Body of pancreas (tissue), 4 donors: Measurements from ENCODE around the gene ARHGAP29. TPM values are rescaled to one million over a fixed set of nuclear protein-coding genes. Genes with fewer than 3 reads are reported as not detected.

Experiments
- ATAC-seq: fragments of 150-250 bp; one replicate; pipeline ENCODE4 v1.9.1; 2016
- DNase-seq, 4 donors: peaks; one replicate each; pipeline ENCODE4 v3.0.0-alpha.2; 2019
- H3K27ac ChIP-seq, 4 donors: fragments of 200-600 bp; sonication (generic); 1 replicate in 3 of 4; 2 replicates in 1 of 4; pipeline versions ENCODE4 v1.5.1 to v1.6.1; 2016 to 2019; ENCODE audit warnings: mild to moderate bottlenecking in 1 of 4, mixed read lengths in 1 of 4, moderate library complexity in 1 of 4
- H3K27me3 ChIP-seq, 2 donors: fragments of 200-600 bp; sonication (generic); one replicate each; pipeline ENCODE4 v1.6.0; 2016; ENCODE audit warnings: mild to moderate bottlenecking in 1 of 2
- H3K36me3 ChIP-seq, 2 donors: fragments of 200-600 bp; sonication (generic); replicated peaks in 1 of 2; 2 replicates each; pipeline ENCODE4 v1.5.1; 2016; ENCODE audit warnings: low read depth in 2 of 2; ENCODE audit not compliant: insufficient read depth in 1 of 2
- H3K4me1 ChIP-seq: fragments of 200-600 bp; sonication (generic); one replicate; pipeline ENCODE4 v1.6.0; 2016
- H3K4me3 ChIP-seq, 2 donors: fragments of 200-600 bp; sonication (generic); 1 replicate in 1 of 2; 2 replicates in 1 of 2; pipeline ENCODE4 v1.5.1; 2016 to 2019
- H3K9me3 ChIP-seq, 3 donors: fragments of 200-600 bp; sonication (generic); 1 replicate in 2 of 3; 2 replicates in 1 of 3; pipeline ENCODE4 v1.5.1; 2016
- CTCF ChIP-seq, 7 experiments: fragments of 450-650 bp in 4 of 7; fragments of 200-600 bp in 3 of 7; sonication (generic) in 3 of 7; IDR thresholded peaks; one replicate each; pipeline ENCODE4 v1.5.1; 2016 to 2019; ENCODE audit warnings: antibody characterized with exemption in 7 of 7
- POLR2A ChIP-seq, 3 donors: fragments of 450-650 bp; IDR thresholded peaks; one replicate each; pipeline ENCODE4 v1.6.1; 2016; ENCODE audit warnings: antibody characterized with exemption in 3 of 3, mild to moderate bottlenecking in 2 of 3
- WGBS, 2 donors: methylation state at CpG; one replicate each; pipeline ENCODE4 v1.1.5; 2017; 5-methylcytosine and 5-hydroxymethylcytosine counted together
- intact Hi-C: fragments of 100-400 bp; cut with DNase I; formaldehyde crosslinking; loops from one replicate; pipeline ENCODE4 v1.15.1; 2023
- total RNA-seq, 2 donors: library from RNA; depleted of rRNA; stranded (reverse); fragments of >200 nt; gene quantifications; one replicate each; pipeline ENCODE4 v1.1.0, GENCODE V29; 2016

ARHGAP29 gene
- total RNA-seq, 2 donors from 2014 or later: 20.1 to 22.8 TPM

GRCh38 chr1:94272388-94272787, 35.0 kb upstream of the ARHGAP29 start:
- peak in 1 of 4 donors; percentile 13 for DNase-seq
- Histone ChIP-seq H3K36me3 (no peaks in the 10 kb centered on the region), H3K4me1 (no peaks in the 10 kb centered on the region), H3K9me3 (no peaks in the 10 kb centered on the region), H3K4me3 (no peak overlapping the region), H3K27ac (no peak overlapping the region), H3K27me3 (no peaks in the 10 kb centered on the region)
- intact Hi-C loops: no loop called here
- ATAC-seq: no peak
- TF ChIP-seq POLR2A (IDR thresholded peaks at IDR 0.05): no peak
- no peak for TF ChIP-seq CTCF (IDR thresholded peaks at IDR 0.05)
- 65 to 76% methylated on average over 1 of the region's 1 CpG for WGBS, 2 donors

- no peak overlapping the region for H3K27ac ChIP-seq
- no peaks in the 10 kb centered on the region for H3K36me3 ChIP-seq
- no peaks in the 10 kb centered on the region for H3K4me1 ChIP-seq
- H3K9me3 ChIP-seq: no peaks in the 10 kb centered on the region
- TF ChIP-seq POLR2A (IDR thresholded peaks at IDR 0.05) (no peak), CTCF (IDR thresholded peaks at IDR 0.05) (no peak)
- ATAC-seq: no peak
- intact Hi-C loops: no loop called here
- H3K27me3 ChIP-seq: no peaks in the 10 kb centered on the region
- H3K4me3 ChIP-seq: no peak overlapping the region
- DNase-seq: no peak
- 86 to 94% methylated on average over 2 of the region's 2 CpGs for WGBS, 2 donors
Measured at GRCh38 chr1:94271373-94271772, 34.0 kb upstream of the ARHGAP29 start.

GRCh38 chr1:94270801-94271203, 33.4 kb upstream of the ARHGAP29 start:
- intact Hi-C loops: no loop called here
- no peaks in the 10 kb centered on the region for H3K9me3 ChIP-seq
- whole genome bisulfite sequencing, 2 donors: 87 to 92% methylated on average over 2 of the region's 2 CpGs
- no peak overlapping the region for H3K27ac ChIP-seq
- DNase-seq: no peak
- H3K4me1 ChIP-seq: no peaks in the 10 kb centered on the region
- ATAC-seq: no peak
- no peak for TF ChIP-seq CTCF (IDR thresholded peaks at IDR 0.05)
- no peak for TF ChIP-seq POLR2A (IDR thresholded peaks at IDR 0.05)
- no peaks in the 10 kb centered on the region for H3K27me3 ChIP-seq
- no peaks in the 10 kb centered on the region for H3K36me3 ChIP-seq
- no peak overlapping the region for H3K4me3 ChIP-seq

GRCh38 chr1:94269921-94270320, 32.5 kb upstream of the ARHGAP29 start:
- no peaks in the 10 kb centered on the region for H3K9me3 ChIP-seq
- no peak for ATAC-seq
- intact Hi-C loops: no loop called here
- WGBS, 2 donors: 71 to 83% methylated on average over 2 of the region's 2 CpGs
- no peak overlapping the region for H3K27ac ChIP-seq
- no peaks in the 10 kb centered on the region for H3K27me3 ChIP-seq
- no peak for TF ChIP-seq POLR2A (IDR thresholded peaks at IDR 0.05)
- TF ChIP-seq CTCF (IDR thresholded peaks at IDR 0.05): no peak
- H3K36me3 ChIP-seq: no peaks in the 10 kb centered on the region
- H3K4me1 ChIP-seq: no peaks in the 10 kb centered on the region
- DNase-seq: no peak
- H3K4me3 ChIP-seq: no peak overlapping the region

DNA sequence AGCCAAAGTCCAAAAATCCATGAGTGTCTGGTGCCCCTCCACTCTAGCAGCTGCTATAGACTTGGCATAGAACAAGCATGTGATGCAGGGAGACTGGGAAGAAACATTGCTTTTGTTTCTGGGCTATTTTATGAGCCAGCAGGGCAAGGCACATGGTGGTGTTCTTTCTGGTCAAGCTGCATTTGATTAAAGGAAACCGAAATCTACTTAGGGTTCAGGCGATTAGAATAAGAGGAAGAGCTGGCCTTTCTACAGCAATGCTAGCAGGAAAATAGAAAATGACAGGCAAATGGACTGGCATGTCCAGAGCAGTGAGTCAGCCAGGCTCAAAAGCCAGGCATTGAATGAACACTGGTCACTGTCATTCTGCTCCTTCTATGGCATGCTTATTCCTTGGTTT, 28.5 kb upstream of the ARHGAP29 start:
- peak overlapping the region in 1 of 4 donors; percentile 11 for H3K27ac ChIP-seq
- ATAC-seq (no peak), DNase-seq (no peak)
- H3K4me3 ChIP-seq: no peak overlapping the region
- intact Hi-C loops: no loop called here
- no peaks in the 10 kb centered on the region for H3K36me3 ChIP-seq
- 69 to 85% methylated on average over 2 of the region's 2 CpGs for WGBS, 2 donors
- no peaks in the 10 kb centered on the region for H3K4me1 ChIP-seq
- no peak for TF ChIP-seq POLR2A (IDR thresholded peaks at IDR 0.05)
- no peak for TF ChIP-seq CTCF (IDR thresholded peaks at IDR 0.05)
- no peaks in the 10 kb centered on the region for H3K9me3 ChIP-seq
- H3K27me3 ChIP-seq: no peaks in the 10 kb centered on the region
